NCI-H1694 (cell line): ENCODE results near the gene PSMD10.

Source experiments
- DNase-seq: peaks from one replicate; lab custom pipeline; 2025; lab: John Stamatoyannopoulos, UW

Gene PSMD10

GRCh38 chrX:108091264-108091877 lies at the start of gene PSMD10, which contains the start of gene ATG4A:
PSMD10 (minus strand) TSS chrX:108091542; CDS start chrX:108091520, 22 bp downstream.
ATG4A (plus strand) TSS chrX:108091778; CDS start chrX:108091827, 49 bp downstream.
- peak; percentile 94 for DNase-seq

GRCh38 chrX:108138814-108139702 lies 47.7 kb upstream of the PSMD10 start:
- DNase-seq = no peak

- no peak for DNase-seq
Measured at GRCh38 chrX:108134724-108135123, 43.4 kb upstream of the PSMD10 start.

- no peak for DNase-seq
Measured at GRCh38 chrX:108132876-108133275, 41.5 kb upstream of the PSMD10 start.

- no peak for DNase-seq
Measured at GRCh38 chrX:108132034-108132433, 40.7 kb upstream of the PSMD10 start.

- DNase-seq = no peak
Measured at GRCh38 chrX:108131471-108131870, 40.1 kb upstream of the PSMD10 start.

- DNase-seq = no peak
Measured at GRCh38 chrX:108130889-108131288, 39.5 kb upstream of the PSMD10 start.

- DNase-seq = no peak
Measured at GRCh38 chrX:108127152-108127551, 35.8 kb upstream of the PSMD10 start.

GRCh38 chrX:108126661-108127060 lies 35.3 kb upstream of the PSMD10 start:
- no peak for DNase-seq

GRCh38 chrX:108123591-108124366 lies 32.4 kb upstream of the PSMD10 start:
- DNase-seq = no peak

- DNase-seq = no peak
Measured at GRCh38 chrX:108122748-108123147, 31.4 kb upstream of the PSMD10 start.

GRCh38 chrX:108121291-108121690 lies 29.9 kb upstream of the PSMD10 start:
- DNase-seq = no peak

GRCh38 chrX:108117988-108118387 lies 26.6 kb upstream of the PSMD10 start:
- no peak for DNase-seq

GRCh38 chrX:108114541-108114940 lies 23.2 kb upstream of the PSMD10 start:
- no peak for DNase-seq

GRCh38 chrX:108105473-108105872 lies 14.1 kb upstream of the PSMD10 start:
- DNase-seq = no peak

- no peak for DNase-seq
Measured at GRCh38 chrX:108097380-108097779, 6.0 kb upstream of the PSMD10 start.

- peak; percentile 53 for DNase-seq
Measured at GRCh38 chrX:108091878-108092291, 543 bp upstream of the PSMD10 start.

GRCh38 chrX:108090491-108091263 lies 665 bp downstream of the PSMD10 start:
- no peak for DNase-seq

GRCh38 chrX:108088511-108088910 lies 2.8 kb downstream of the PSMD10 start:
- DNase-seq = no peak

- DNase-seq = no peak
Measured at GRCh38 chrX:108087792-108088191, 3.5 kb downstream of the PSMD10 start.

GRCh38 chrX:108081110-108081509 lies 10.2 kb downstream of the PSMD10 start:
- DNase-seq = no peak

- DNase-seq = no peak
Measured at GRCh38 chrX:108072746-108073145, 18.6 kb downstream of the PSMD10 start.
